Measurements from ENCODE around the gene XCL2. TPM values are rescaled to one million over a fixed set of nuclear protein-coding genes. Genes with fewer than 3 reads are reported as not detected.

Gene XCL2
- total RNA-seq, 1 donor from 2014 or later, result not detected

DNA sequence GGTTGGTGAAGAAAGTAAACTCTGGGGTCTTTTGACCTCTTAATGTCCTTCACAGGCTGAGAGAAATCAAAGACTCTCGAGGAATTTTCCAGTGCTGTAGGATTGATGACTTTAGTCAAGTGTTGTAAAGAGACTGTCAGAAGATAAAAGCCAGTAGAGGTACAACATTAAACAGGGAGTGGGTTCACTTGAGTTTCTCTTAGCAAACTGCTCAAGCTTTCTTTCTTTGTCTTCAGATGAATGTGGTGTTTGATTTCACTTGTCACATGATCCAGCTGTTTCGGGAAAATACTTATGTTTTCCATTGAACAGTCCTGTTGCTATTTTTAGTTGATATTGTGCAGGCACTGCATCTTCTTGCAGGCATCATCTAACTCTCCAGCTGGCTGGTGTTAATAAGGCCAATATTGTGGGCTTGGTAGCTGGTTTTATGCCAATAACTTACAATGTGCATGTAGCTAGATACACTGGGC is 45.6 kb downstream of the XCL2 start:
- H3K9me3 ChIP-seq, result no peaks in the 10 kb centered on the region
- H3K27ac ChIP-seq, result no peak overlapping the region
- TF ChIP-seq, protein P1, sequence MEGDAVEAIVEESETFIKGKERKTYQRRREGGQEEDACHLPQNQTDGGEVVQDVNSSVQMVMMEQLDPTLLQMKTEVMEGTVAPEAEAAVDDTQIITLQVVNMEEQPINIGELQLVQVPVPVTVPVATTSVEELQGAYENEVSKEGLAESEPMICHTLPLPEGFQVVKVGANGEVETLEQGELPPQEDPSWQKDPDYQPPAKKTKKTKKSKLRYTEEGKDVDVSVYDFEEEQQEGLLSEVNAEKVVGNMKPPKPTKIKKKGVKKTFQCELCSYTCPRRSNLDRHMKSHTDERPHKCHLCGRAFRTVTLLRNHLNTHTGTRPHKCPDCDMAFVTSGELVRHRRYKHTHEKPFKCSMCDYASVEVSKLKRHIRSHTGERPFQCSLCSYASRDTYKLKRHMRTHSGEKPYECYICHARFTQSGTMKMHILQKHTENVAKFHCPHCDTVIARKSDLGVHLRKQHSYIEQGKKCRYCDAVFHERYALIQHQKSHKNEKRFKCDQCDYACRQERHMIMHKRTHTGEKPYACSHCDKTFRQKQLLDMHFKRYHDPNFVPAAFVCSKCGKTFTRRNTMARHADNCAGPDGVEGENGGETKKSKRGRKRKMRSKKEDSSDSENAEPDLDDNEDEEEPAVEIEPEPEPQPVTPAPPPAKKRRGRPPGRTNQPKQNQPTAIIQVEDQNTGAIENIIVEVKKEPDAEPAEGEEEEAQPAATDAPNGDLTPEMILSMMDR (IDR thresholded peaks at IDR 0.05), result no peak
- no peaks in the 10 kb centered on the region for H3K4me1 ChIP-seq
- no peaks in the 10 kb centered on the region for H3K36me3 ChIP-seq
- no peak for DNase-seq (ENCODE audit: low spot score in 2 of 2)
- no peaks in the 10 kb centered on the region for H3K27me3 ChIP-seq
- intact Hi-C loops (cut with DNase I), result no loop called here
- no peak overlapping the region for H3K4me3 ChIP-seq

DNA sequence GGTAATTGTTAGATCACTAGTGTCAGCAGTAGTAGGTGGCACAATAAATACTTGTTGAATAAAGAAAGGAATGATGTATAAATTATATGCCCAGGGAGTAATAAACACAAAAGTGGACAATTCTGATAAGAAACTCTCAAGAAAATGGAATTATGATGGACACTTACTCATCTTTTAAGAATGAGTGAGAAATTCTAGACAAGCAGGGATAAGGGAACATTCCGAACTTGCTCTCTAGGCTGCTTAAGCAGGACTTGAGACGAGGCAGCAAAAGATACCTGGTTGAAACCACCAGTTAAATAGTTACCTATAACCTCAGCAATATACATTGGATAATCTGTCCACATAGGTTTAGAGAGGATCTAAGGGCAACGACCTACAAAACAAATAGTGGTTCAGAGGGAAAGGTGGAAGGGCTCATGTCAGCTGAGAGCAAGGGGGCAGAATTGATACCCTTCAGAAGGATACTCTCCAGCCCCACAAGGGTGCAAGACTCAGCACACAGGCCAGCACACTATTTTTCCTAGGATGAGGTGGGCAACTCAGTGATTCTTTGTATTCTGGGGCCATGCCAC is 46.3 kb downstream of the XCL2 start:
- no peaks in the 10 kb centered on the region for H3K4me1 ChIP-seq
- no peaks in the 10 kb centered on the region for H3K9me3 ChIP-seq
- TF ChIP-seq, protein P1 (IDR thresholded peaks at IDR 0.05), result no peak
- H3K27ac ChIP-seq, result no peak overlapping the region
- H3K36me3 ChIP-seq, result no peaks in the 10 kb centered on the region
- intact Hi-C loops (cut with DNase I), result no loop called here
- H3K27me3 ChIP-seq, result no peaks in the 10 kb centered on the region
- DNase-seq (ENCODE audit: low spot score in 2 of 2), result no peak
- H3K4me3 ChIP-seq, result no peak overlapping the region

- DNase-seq (ENCODE audit: low spot score in 2 of 2), result no peak
- H3K27me3 ChIP-seq, result no peaks in the 10 kb centered on the region
- no peak overlapping the region for H3K4me3 ChIP-seq
- H3K36me3 ChIP-seq, result no peaks in the 10 kb centered on the region
- intact Hi-C loops (cut with DNase I), result no loop called here
- TF ChIP-seq, protein P1 (IDR thresholded peaks at IDR 0.05), result no peak
- H3K9me3 ChIP-seq, result no peaks in the 10 kb centered on the region
- H3K4me1 ChIP-seq, result no peaks in the 10 kb centered on the region
- H3K27ac ChIP-seq, result no peak overlapping the region
Measured at GRCh38 chr1:168491527-168492164, 52.2 kb downstream of the XCL2 start.

Other genes with a start within 250 kb of the XCL2 start
- not detected for gene XCL1, start 32.6 kb upstream of the XCL2 start, total RNA-seq
- gene DPT, start 185.2 kb upstream of the XCL2 start, total RNA-seq, result 12.3 TPM